ENCODE results near the gene TEX54. TPM values are rescaled to one million over a fixed set of nuclear protein-coding genes. Genes with fewer than 3 reads are reported as not detected.
"Not testable (repeated sequence)": the region's sequence is repeated elsewhere in the genome, so short reads cannot be mapped to it uniquely, and the experiment has no call there.

Gene TEX54
- total RNA-seq, 1 donor from 2014 or later = not detected

DNA sequence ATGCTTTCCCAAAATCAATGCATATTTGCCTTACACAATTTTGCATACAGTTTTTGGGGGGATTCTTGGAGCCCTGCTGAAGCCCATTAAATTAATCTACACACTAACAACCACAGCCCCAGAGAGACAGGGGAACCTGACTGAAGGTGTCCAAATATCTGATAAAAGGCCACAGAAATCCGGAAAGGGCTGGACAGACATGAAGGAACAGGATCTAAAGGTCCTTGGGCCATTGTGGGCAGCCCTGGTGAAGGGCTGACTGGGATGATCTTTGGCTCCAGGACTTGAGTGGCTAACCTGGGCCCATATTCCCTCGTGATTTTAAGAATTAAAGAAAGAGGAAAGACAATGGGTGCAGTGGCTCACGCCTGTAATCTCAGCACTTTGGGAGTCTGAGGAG is 13.5 kb upstream of the TEX54 start:
- Histone ChIP-seq H3K9me3 (no peaks in the 10 kb centered on the region), H3K36me3 (no peaks in the 10 kb centered on the region), H3K27ac (no peak overlapping the region), H3K27me3 (ENCODE audit: low read depth) (no peaks in the 10 kb centered on the region), H3K4me1 (peaks cover 10% of the 10 kb centered on the region), H3K4me3 (no peak overlapping the region)
- no peak for ATAC-seq
- DNase-seq = no peak
- intact Hi-C loops (cut with DNase I) = no loop called here
- TF ChIP-seq, protein P1, sequence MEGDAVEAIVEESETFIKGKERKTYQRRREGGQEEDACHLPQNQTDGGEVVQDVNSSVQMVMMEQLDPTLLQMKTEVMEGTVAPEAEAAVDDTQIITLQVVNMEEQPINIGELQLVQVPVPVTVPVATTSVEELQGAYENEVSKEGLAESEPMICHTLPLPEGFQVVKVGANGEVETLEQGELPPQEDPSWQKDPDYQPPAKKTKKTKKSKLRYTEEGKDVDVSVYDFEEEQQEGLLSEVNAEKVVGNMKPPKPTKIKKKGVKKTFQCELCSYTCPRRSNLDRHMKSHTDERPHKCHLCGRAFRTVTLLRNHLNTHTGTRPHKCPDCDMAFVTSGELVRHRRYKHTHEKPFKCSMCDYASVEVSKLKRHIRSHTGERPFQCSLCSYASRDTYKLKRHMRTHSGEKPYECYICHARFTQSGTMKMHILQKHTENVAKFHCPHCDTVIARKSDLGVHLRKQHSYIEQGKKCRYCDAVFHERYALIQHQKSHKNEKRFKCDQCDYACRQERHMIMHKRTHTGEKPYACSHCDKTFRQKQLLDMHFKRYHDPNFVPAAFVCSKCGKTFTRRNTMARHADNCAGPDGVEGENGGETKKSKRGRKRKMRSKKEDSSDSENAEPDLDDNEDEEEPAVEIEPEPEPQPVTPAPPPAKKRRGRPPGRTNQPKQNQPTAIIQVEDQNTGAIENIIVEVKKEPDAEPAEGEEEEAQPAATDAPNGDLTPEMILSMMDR (IDR thresholded peaks at IDR 0.05) = no peak

DNA sequence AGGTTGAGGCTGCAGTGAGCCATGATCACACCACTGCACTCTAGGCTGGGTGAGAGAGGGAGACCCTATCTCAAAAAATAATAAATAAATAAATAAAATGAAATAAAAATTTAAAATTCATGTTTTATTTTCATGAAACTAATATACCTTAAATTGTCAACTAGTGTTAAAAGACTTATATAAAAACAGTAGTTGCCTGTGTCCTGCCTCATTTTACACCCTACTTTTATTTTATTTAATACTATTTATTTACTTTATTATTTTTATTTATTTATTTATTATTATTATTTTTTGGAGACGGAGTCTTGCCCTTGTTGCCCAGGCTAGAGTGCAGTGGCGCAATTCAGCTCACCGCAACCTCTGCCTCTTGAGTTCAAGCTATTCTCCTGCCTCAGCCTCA is 11.5 kb upstream of the TEX54 start:
- Histone ChIP-seq H3K36me3 (no peaks in the 10 kb centered on the region), H3K27ac (no peak overlapping the region), H3K4me3 (no peak overlapping the region), H3K4me1 (peaks cover 10% of the 10 kb centered on the region), H3K9me3 (no peaks in the 10 kb centered on the region), H3K27me3 (ENCODE audit: low read depth) (no peaks in the 10 kb centered on the region)
- intact Hi-C loops (cut with DNase I) = no loop called here
- ATAC-seq (no peak), DNase-seq (no peak)
- TF ChIP-seq, protein P1 (IDR thresholded peaks at IDR 0.05) = no peak

DNA sequence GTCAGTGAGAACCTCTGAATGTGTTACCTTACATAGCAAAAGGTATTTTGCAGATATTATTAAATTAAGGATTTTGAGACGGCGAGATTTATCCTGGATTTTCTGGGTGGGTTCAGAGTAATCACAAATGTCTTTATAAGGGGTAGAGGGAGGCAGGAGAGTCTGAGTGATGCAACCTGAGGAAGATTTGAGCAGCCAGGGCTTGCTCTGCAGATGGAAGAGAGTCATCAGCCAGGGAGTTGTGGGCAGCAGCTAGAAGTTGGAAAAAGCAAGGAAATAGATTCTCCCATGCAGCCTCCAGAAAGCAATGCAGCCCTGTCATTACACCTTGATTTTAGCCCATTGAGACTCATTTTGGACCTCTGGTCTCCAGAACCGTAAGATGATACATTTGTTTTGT is 10.8 kb upstream of the TEX54 start:
- no peaks in the 10 kb centered on the region for H3K27me3 ChIP-seq (ENCODE audit: low read depth)
- no peaks in the 10 kb centered on the region for H3K9me3 ChIP-seq
- TF ChIP-seq, protein P1 (IDR thresholded peaks at IDR 0.05) = no peak
- H3K4me1 ChIP-seq = peaks cover 14% of the 10 kb centered on the region
- DNase-seq (no peak), ATAC-seq (no peak)
- intact Hi-C loops (cut with DNase I) = no loop called here
- no peak overlapping the region for H3K27ac ChIP-seq
- H3K4me3 ChIP-seq = no peak overlapping the region
- no peaks in the 10 kb centered on the region for H3K36me3 ChIP-seq

DNA sequence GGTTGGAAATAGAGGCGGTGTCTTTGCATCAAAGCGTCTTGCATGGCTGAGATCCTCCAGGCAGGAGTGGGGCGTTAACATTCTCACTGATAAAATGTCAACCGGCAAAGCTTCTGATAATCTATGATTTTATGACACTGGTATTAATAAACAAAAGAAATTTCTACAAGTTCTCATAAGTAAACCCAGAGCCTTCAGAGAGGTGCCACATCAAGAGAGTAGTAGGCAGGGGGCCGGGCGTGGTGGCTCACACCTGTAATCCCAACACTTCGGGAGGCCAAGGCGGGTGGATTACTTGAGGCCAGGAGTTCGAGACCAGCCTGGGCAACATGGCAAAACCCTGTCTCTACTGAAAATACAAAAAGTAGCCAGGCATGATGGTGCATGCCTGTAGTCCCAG is 10.2 kb upstream of the TEX54 start:
- H3K4me3 ChIP-seq; H3K27me3 ChIP-seq (ENCODE audit: low read depth); H3K36me3 ChIP-seq; intact Hi-C loops (cut with DNase I); DNase-seq; H3K9me3 ChIP-seq; ATAC-seq: not testable (repeated sequence)
- Histone ChIP-seq H3K27ac (peak overlapping the region; percentile 100), H3K4me1 (peaks cover 20% of the 10 kb centered on the region)

DNA sequence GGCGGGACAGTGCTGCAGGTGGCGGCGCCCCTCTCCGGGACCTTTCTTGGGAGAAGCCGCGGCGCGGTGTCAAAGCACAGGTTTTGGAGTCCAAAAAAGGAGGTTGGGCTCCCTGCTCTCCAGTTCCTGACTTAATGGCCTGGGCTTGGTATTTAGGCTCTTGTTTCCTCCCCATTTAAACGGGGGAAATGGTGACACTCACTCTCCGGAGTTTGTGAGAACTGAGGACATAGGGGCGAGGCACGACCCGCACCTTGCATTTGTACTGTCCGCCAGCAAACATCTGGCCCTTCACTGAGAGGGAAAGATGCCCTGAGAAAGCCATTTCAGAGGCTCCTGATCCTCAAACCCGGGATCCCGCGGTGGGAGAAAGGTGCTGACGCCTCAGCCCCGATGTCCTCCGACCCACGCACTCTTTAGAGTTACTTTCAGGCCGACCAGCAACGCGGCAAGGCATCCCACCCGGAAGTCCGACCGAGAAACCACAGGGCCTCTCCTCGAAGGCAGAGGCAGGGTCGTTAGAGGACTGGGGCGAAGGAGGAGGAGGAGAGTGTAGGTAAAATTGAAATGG is 9.6 kb upstream of the TEX54 start:
- Histone ChIP-seq H3K9me3 (no peaks in the 10 kb centered on the region), H3K4me3 (peak overlapping the region; percentile 100), H3K36me3 (no peaks in the 10 kb centered on the region), H3K4me1 (peaks cover 24% of the 10 kb centered on the region), H3K27ac (peak overlapping the region; percentile 100), H3K27me3 (ENCODE audit: low read depth) (no peaks in the 10 kb centered on the region)
- DNase-seq (peak; percentile 54), ATAC-seq (peak; percentile 0)
- intact Hi-C loops (cut with DNase I) = no loop called here
- TF ChIP-seq, protein P1 (IDR thresholded peaks at IDR 0.05) = no peak

DNA sequence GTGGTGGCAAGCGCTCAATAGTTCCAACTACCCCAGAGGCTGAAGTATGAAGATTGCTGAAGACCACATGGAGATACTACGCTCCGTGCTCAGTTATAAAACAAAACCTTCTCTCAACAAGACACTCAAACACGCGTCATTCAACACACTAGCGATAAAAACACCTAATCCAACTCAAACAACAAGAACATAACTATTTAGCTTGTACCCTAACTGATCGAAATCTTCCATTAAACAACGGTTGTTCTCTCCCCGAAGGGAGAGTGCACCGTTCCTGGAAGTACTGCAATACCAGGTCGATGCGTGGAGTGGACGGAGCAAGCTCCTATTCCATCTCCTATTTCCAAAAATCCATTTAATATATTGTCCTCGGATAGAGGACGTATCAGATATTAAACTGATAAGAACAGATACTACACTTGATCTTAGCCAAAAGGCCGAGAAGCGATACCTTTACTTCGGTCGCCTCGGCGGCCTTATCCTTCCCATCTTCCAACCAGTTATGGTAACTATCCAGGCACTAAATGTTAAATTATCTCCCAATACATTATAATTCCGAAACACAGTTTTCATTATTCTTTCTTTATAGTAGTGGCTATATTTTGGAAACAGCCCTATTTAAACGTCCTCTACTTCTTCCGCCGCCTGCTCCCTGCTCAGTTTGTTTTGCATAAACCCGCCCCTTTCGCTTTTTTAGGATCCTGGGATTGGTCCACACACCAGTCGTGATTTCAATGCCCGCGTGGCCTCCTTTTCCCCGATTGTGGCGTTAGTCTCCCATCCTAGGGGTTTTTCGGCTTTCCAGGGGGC is 8.9 kb upstream of the TEX54 start:
- ATAC-seq = peak; percentile 82 to 86
- intact Hi-C loops (cut with DNase I) = no loop called here
- H3K36me3 ChIP-seq = no peaks in the 10 kb centered on the region

DNA sequence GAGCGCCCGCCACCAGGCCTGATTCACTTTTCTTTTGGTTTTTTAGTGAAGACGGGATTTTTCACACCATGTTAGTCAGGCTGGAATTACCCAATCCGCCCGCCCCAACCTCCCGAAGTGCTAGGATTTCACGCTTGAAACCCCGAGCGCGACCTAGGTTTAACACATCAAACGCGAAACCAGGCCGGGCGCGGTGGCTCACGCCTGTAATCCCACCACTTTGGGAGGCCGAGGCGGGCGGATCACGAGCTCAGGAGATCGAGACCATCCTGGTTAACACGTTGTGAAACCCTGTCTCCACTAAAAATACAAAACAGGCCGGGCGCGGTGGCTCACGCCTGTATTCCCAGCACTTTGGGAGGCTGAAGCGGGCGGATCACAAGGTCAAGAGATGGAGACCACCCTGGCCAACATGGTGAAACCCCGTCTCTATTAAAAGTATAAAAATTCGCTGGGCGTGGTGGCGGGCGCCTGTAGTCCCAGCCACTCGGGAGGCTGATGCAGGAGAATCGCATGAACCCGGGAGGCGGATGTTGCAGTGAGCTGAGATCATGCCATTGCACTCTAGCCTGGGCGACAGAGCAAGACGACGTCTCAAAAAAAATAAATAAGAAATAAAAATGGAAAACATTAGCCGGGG is 8.2 kb upstream of the TEX54 start:
- peaks cover 24% of the 10 kb centered on the region for H3K4me1 ChIP-seq
- ATAC-seq = peak; percentile 11 to 24
- H3K9me3 ChIP-seq; H3K27me3 ChIP-seq (ENCODE audit: low read depth); H3K36me3 ChIP-seq; intact Hi-C loops (cut with DNase I): not testable (repeated sequence)
- peak overlapping the region; percentile 100 for H3K4me3 ChIP-seq
- peak overlapping the region; percentile 100 for H3K27ac ChIP-seq
- DNase-seq = peak; percentile 80

More for the DNA sequence above, 8.9 kb upstream of the TEX54 start:
- peak; percentile 80 for DNase-seq
- Histone ChIP-seq H3K9me3 (no peaks in the 10 kb centered on the region), H3K27me3 (ENCODE audit: low read depth) (no peaks in the 10 kb centered on the region), H3K4me1 (peaks cover 24% of the 10 kb centered on the region), H3K4me3 (peak overlapping the region; percentile 100), H3K27ac (peak overlapping the region; percentile 100)
- TF ChIP-seq, protein P1 (IDR thresholded peaks at IDR 0.05) = no peak
